ENCODE measurements around the gene TCF20. TPM values are rescaled to one million over a fixed set of nuclear protein-coding genes. Genes with fewer than 3 reads are reported as not detected.

TCF20 gene
- total and polyA plus RNA-seq, 2 donors, result 9.9 to 26.4 TPM

DNA sequence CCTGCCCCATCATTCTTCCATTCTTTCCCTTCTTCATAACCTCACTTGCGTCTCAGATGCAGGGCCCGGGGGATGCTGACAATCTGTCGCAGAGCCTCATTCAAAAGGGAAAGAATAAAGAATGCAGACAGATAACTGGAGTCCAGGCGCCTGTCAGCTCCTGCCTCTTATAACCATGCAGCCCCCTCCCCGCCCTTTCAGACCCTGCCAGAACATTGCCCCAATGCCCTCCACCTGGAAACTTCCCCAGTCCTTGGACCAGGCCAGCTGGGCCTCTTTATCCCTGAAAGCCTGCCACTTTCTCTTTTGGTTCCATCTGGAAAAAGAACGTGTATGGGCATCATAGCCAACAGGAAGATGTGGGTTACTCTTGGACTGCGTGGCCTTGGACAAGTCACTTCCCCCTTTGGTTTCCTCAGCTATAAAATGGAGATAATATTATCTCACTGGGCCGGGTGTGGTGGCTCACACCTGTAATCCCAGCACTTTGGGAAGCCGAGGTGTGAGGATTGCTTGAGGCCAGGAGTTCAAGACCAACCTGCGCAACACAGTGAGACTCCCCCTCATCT, 2.1 kb upstream of the TCF20 start:
- H3K4me3 ChIP-seq (ENCODE audit: low read length in 2 of 2), result no peak overlapping the region
- no peak overlapping the region for H3K27ac ChIP-seq (ENCODE audit: low read depth in 1 of 2, low read length in 1 of 2)
- no peaks in the 10 kb centered on the region for H3K36me3 ChIP-seq (ENCODE audit: control insufficient read depth in 2 of 2, insufficient read depth in 2 of 2, low read length in 1 of 2)
- DNase-seq (ENCODE audit: low read depth in 6 of 9, low spot score in 9 of 9), result no peak
- H3K9me3 ChIP-seq (ENCODE audit: control insufficient read depth in 2 of 2, insufficient read depth in 1 of 2, low read length in 1 of 2), result peaks cover 0 to 4% of the 10 kb centered on the region in 2 donors
- H3K27me3 ChIP-seq (ENCODE audit: control insufficient read depth in 2 of 2, insufficient read depth in 1 of 2, low read length in 1 of 2), result peaks cover 0 to 2% of the 10 kb centered on the region in 2 donors
- H3K4me1 ChIP-seq (ENCODE audit: control insufficient read depth in 2 of 2, insufficient read depth in 2 of 2, low read length in 2 of 2), result peaks cover 15 to 24% of the 10 kb centered on the region in 2 donors
- WGBS, result 90% methylated on average over 10 of the region's 10 CpGs

DNA sequence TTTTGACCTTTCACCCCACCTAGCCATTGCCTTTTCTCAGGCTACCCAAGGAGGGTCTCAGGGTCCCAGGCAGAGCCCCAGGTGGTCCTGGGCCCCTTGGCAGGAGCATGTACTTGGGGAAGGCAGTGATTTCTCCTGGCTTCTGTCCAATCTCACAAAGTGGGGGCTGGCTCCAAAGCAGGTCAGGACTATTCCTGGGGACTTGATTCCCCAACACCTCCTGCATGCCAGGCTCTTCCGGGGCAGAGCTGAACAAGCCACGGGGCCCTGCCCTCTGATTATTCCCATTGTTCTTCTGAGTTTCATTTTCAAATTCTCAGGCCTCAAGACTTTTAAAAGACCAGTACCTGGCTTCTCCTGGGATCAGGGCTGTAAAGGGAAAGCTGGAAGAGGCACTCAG, 1.5 kb upstream of the TCF20 start:
- peak overlapping the region in 1 of 2 donors; percentile 49 for H3K27ac ChIP-seq (ENCODE audit: low read depth in 1 of 2, low read length in 1 of 2)
- peaks cover 0 to 2% of the 10 kb centered on the region in 2 donors for H3K27me3 ChIP-seq (ENCODE audit: control insufficient read depth in 2 of 2, insufficient read depth in 1 of 2, low read length in 1 of 2)
- peaks cover 0 to 2% of the 10 kb centered on the region in 2 donors for H3K36me3 ChIP-seq (ENCODE audit: control insufficient read depth in 2 of 2, insufficient read depth in 2 of 2, low read length in 1 of 2)
- no peak overlapping the region for H3K4me3 ChIP-seq (ENCODE audit: low read length in 2 of 2)
- H3K9me3 ChIP-seq (ENCODE audit: control insufficient read depth in 2 of 2, insufficient read depth in 1 of 2, low read length in 1 of 2), result peaks cover 0 to 4% of the 10 kb centered on the region in 2 donors
- 95% methylated on average over 2 of the region's 2 CpGs for WGBS
- peaks cover 15 to 24% of the 10 kb centered on the region in 2 donors for H3K4me1 ChIP-seq (ENCODE audit: control insufficient read depth in 2 of 2, insufficient read depth in 2 of 2, low read length in 2 of 2)
- no peak for DNase-seq (ENCODE audit: low read depth in 6 of 9, low spot score in 9 of 9)

DNA sequence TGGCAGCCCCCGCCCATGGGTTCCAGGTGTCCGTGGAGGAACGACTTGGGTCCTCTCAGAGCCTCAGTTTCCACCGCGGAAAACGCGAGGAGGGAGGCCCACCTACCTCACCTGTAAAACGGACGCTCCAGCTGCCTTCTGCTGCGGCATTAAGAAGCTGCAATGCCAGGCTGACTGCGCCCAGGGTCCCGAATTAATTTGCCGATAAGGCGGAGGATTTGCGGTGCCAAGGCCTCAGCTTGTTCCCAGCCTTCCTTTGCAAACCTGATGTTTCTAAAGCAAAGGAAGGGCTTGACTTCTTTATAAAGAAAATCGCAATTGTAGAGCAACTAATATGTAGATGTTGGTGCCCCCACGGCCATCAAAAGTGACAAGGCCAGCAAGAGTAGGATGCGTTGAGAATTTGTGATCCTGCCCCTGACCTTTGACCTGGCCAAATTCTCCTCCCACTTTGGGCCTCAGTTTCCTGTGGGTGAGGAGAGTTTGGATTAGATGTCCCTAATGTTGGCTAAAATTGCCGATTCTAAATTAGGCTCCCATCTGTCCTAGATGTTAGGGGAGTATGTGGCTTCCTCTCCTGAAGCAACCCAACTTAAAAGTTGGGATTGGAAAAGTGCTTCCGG, 849 bp upstream of the TCF20 start:
- H3K36me3 ChIP-seq (ENCODE audit: control insufficient read depth in 2 of 2, insufficient read depth in 2 of 2, low read length in 1 of 2), result peaks cover 0 to 2% of the 10 kb centered on the region in 2 donors
- H3K9me3 ChIP-seq (ENCODE audit: control insufficient read depth in 2 of 2, insufficient read depth in 1 of 2, low read length in 1 of 2), result peaks cover 0 to 4% of the 10 kb centered on the region in 2 donors
- H3K27me3 ChIP-seq (ENCODE audit: control insufficient read depth in 2 of 2, insufficient read depth in 1 of 2, low read length in 1 of 2), result peaks cover 0 to 2% of the 10 kb centered on the region in 2 donors
- WGBS, result 91% methylated on average over 20 of the region's 20 CpGs
- peaks cover 15 to 24% of the 10 kb centered on the region in 2 donors for H3K4me1 ChIP-seq (ENCODE audit: control insufficient read depth in 2 of 2, insufficient read depth in 2 of 2, low read length in 2 of 2)
- peak overlapping the region in 1 of 2 donors; percentile 22 for H3K4me3 ChIP-seq (ENCODE audit: low read length in 2 of 2)
- no peak for DNase-seq (ENCODE audit: low read depth in 6 of 9, low spot score in 9 of 9)
- H3K27ac ChIP-seq (ENCODE audit: low read depth in 1 of 2, low read length in 1 of 2), result no peak overlapping the region

DNA sequence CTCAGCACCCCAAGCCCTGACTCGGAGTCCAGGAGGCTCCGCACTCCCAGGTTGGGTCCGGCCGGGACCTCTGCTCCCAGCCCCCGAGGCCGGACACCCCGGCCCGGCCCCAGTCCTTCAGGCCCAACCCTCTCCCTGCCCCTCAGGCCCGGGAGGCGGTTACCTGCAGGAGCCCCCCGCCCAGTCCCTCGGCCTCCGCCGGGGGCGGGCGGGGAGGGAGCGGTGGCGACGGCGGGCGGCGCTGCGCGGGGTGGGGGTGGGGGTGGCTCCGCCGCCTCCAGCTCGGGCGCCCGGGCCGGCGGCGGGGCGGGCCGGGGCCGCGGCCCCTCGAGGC, 310 bp downstream of the TCF20 start:
- H3K4me1 ChIP-seq (ENCODE audit: control insufficient read depth in 2 of 2, insufficient read depth in 2 of 2, low read length in 2 of 2), result peaks cover 15% of the 10 kb centered on the region in 2 donors

DNA sequence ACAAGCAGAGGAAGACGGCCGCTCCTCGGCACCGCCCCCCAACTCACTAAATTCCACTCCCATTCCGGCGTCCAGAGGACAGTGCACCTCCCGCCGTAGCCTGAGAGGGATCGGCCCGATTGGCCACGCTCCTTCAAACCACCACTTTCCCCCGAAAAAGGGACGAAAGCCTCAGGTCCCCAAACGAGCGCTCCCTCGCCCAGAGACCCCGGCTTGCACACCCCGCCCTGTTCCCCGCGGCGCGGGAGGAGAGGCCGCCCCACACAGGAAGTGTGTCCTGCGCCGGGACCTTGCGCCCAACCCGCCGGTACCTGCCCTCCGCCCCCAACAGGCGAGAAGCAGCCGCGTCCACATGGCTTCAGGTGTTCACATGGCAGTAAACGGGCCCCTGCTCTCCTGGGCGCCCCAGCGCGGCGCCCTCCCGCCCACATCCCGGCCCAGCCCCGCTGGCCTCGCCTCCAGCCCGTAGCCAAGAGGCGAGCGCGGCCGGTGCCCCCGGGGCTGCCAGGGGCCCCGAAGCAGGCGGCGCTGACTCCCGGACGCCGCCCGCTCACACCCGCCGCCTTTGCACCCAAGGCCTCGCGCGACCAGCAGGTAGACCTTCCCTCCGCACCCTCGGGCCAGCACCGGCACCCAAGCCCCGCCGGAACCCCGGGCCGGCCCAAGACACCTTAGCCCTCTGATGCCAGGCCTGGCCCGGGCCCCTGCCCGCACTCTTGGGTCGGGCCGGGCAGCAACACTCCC, 849 bp downstream of the TCF20 start:
- under 1% methylated on average over 70 of the region's 70 CpGs for WGBS
- peaks cover 15% of the 10 kb centered on the region in 2 donors for H3K4me1 ChIP-seq (ENCODE audit: control insufficient read depth in 2 of 2, insufficient read depth in 2 of 2, low read length in 2 of 2)
- DNase-seq (ENCODE audit: low read depth in 6 of 9, low spot score in 9 of 9), result peak in 5 of 9 donors; percentile 46 to 77 (median 50)

More for the DNA sequence above, 310 bp downstream of the TCF20 start:
- Histone ChIP-seq H3K27me3 (ENCODE audit: control insufficient read depth in 2 of 2, insufficient read depth in 1 of 2, low read length in 1 of 2) (peaks cover 0 to 2% of the 10 kb centered on the region in 2 donors), H3K9me3 (ENCODE audit: control insufficient read depth in 2 of 2, insufficient read depth in 1 of 2, low read length in 1 of 2) (peaks cover 0 to 4% of the 10 kb centered on the region in 2 donors), H3K27ac (ENCODE audit: low read depth in 1 of 2, low read length in 1 of 2) (peak overlapping the region; percentile 80 to 92), H3K4me3 (ENCODE audit: low read length in 2 of 2) (peak overlapping the region; percentile 92 to 98), H3K36me3 (ENCODE audit: control insufficient read depth in 2 of 2, insufficient read depth in 2 of 2, low read length in 1 of 2) (peaks cover 0 to 2% of the 10 kb centered on the region in 2 donors)
- WGBS, result under 1% methylated on average over 37 of the region's 37 CpGs
- peak in 4 of 9 donors; percentile 18 to 59 (median 34) for DNase-seq (ENCODE audit: low read depth in 6 of 9, low spot score in 9 of 9)

DNA sequence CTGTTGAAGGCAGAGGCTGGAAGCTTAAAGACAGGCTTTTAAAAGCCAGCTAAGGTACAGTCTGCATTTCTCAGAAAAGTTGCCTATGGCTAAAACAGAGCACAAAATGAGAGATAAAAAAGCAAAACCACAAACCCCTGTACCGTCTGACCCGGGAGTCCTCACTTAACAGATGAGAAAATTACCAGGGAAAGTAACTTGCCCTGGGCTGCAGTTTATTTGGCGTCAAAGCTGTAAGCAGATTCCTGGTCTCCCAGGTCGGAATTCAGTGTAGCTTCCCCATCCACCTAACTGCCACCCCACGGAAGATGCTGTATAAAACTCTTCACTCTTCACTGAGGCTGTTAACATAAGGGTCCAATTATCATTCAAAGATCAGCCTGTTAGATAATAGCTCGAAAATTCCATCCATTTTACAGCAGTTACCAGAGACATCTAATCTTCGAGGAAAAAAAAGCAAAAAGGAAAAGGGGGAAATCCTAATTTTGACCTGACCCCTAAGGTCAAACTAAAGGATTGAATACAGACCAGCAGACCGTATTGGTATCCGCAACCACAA, 1.5 kb downstream of the TCF20 start:
- Histone ChIP-seq H3K36me3 (ENCODE audit: control insufficient read depth in 2 of 2, insufficient read depth in 2 of 2, low read length in 1 of 2) (peaks cover 0 to 2% of the 10 kb centered on the region in 2 donors), H3K4me3 (ENCODE audit: low read length in 2 of 2) (peak overlapping the region; percentile 92 to 98), H3K27ac (ENCODE audit: low read depth in 1 of 2, low read length in 1 of 2) (no peak overlapping the region), H3K27me3 (ENCODE audit: control insufficient read depth in 2 of 2, insufficient read depth in 1 of 2, low read length in 1 of 2) (peaks cover 0 to 2% of the 10 kb centered on the region in 2 donors), H3K9me3 (ENCODE audit: control insufficient read depth in 2 of 2, insufficient read depth in 1 of 2, low read length in 1 of 2) (peaks cover 0 to 4% of the 10 kb centered on the region in 2 donors), H3K4me1 (ENCODE audit: control insufficient read depth in 2 of 2, insufficient read depth in 2 of 2, low read length in 2 of 2) (peaks cover 15% of the 10 kb centered on the region in 2 donors)
- DNase-seq (ENCODE audit: low read depth in 6 of 9, low spot score in 9 of 9), result no peak
- 8% methylated on average over 9 of the region's 9 CpGs for WGBS

More for the DNA sequence above, 849 bp downstream of the TCF20 start:
- peaks cover 0 to 2% of the 10 kb centered on the region in 2 donors for H3K36me3 ChIP-seq (ENCODE audit: control insufficient read depth in 2 of 2, insufficient read depth in 2 of 2, low read length in 1 of 2)
- peaks cover 0 to 2% of the 10 kb centered on the region in 2 donors for H3K27me3 ChIP-seq (ENCODE audit: control insufficient read depth in 2 of 2, insufficient read depth in 1 of 2, low read length in 1 of 2)
- peak overlapping the region; percentile 92 to 98 for H3K4me3 ChIP-seq (ENCODE audit: low read length in 2 of 2)
- peak overlapping the region; percentile 80 to 92 for H3K27ac ChIP-seq (ENCODE audit: low read depth in 1 of 2, low read length in 1 of 2)
- peaks cover 0 to 4% of the 10 kb centered on the region in 2 donors for H3K9me3 ChIP-seq (ENCODE audit: control insufficient read depth in 2 of 2, insufficient read depth in 1 of 2, low read length in 1 of 2)

DNA sequence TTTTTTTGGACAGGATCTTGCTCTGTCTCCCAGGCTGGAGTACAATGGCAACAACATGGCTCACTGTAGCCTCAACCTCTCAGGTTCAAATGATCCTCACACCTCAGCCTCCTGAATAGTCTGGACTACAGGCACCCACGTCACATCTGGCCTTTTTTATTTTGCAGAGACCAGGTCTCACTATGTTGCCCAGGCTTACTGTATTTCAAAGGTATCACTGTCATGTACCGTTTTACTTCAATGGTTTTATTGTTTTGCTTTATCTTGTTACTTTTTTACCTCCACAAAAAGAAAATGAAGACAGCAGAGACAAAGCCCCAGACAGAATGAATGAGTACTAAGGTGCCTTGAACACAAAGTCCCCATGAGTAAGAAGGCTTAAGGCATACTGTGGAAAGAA, 5.1 kb downstream of the TCF20 start:
- Histone ChIP-seq H3K27me3 (ENCODE audit: control insufficient read depth in 2 of 2, insufficient read depth in 1 of 2, low read length in 1 of 2) (no peaks in the 10 kb centered on the region), H3K27ac (ENCODE audit: low read depth in 1 of 2, low read length in 1 of 2) (no peak overlapping the region), H3K36me3 (ENCODE audit: control insufficient read depth in 2 of 2, insufficient read depth in 2 of 2, low read length in 1 of 2) (peaks cover 0 to 6% of the 10 kb centered on the region in 2 donors), H3K9me3 (ENCODE audit: control insufficient read depth in 2 of 2, insufficient read depth in 1 of 2, low read length in 1 of 2) (no peaks in the 10 kb centered on the region), H3K4me1 (ENCODE audit: control insufficient read depth in 2 of 2, insufficient read depth in 2 of 2, low read length in 2 of 2) (peaks cover 12 to 14% of the 10 kb centered on the region in 2 donors), H3K4me3 (ENCODE audit: low read length in 2 of 2) (no peak overlapping the region)
- no peak for DNase-seq (ENCODE audit: low read depth in 6 of 9, low spot score in 9 of 9)
- WGBS, result 90% methylated on average over 2 of the region's 2 CpGs

DNA sequence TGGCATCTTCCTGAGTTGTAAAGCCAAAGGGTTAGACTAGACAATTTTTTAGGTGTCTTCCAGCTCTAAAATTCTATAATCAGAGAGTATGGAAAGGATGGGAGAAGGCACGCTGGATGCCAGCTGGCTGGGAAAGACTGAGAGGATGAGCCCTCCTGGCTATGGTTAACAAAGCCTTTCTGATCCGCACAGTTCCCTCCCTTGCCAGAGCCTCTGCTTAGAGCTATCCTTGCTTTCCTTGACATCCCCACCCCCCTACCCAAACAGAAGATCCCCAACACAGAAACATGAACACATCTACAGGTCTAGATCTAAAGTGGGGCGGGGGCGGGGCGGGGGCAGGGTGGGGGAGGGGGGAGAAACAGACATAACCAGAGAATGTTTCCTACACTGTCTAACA, 6.5 kb downstream of the TCF20 start:
- no peak for DNase-seq (ENCODE audit: low read depth in 6 of 9, low spot score in 9 of 9)
- peaks cover 8 to 13% of the 10 kb centered on the region in 2 donors for H3K4me1 ChIP-seq (ENCODE audit: control insufficient read depth in 2 of 2, insufficient read depth in 2 of 2, low read length in 2 of 2)
- no peak overlapping the region for H3K27ac ChIP-seq (ENCODE audit: low read depth in 1 of 2, low read length in 1 of 2)
- no peak overlapping the region for H3K4me3 ChIP-seq (ENCODE audit: low read length in 2 of 2)
- no peaks in the 10 kb centered on the region for H3K9me3 ChIP-seq (ENCODE audit: control insufficient read depth in 2 of 2, insufficient read depth in 1 of 2, low read length in 1 of 2)
- peaks cover 0 to 6% of the 10 kb centered on the region in 2 donors for H3K36me3 ChIP-seq (ENCODE audit: control insufficient read depth in 2 of 2, insufficient read depth in 2 of 2, low read length in 1 of 2)
- WGBS, result 98% methylated on average over 5 of the region's 5 CpGs
- H3K27me3 ChIP-seq (ENCODE audit: control insufficient read depth in 2 of 2, insufficient read depth in 1 of 2, low read length in 1 of 2), result no peaks in the 10 kb centered on the region
